ENCODE measurements around the gene FPR2. TPM values are rescaled to one million over a fixed set of nuclear protein-coding genes. Genes with fewer than 3 reads are reported as not detected.

The FPR2 gene
- total and polyA plus RNA-seq, 2 experiments from 2014 or later, result not detected

- no peaks in the 10 kb centered on the region for H3F3A ChIP-seq (replicated peaks; ENCODE audit: low read depth)
- no peak overlapping the region for H3K4me3 ChIP-seq
- no peak overlapping the region for H3K27ac ChIP-seq (ENCODE audit: low read depth)
- H3K79me2 ChIP-seq (replicated peaks; ENCODE audit: insufficient read depth), result no peaks in the 10 kb centered on the region
- ATAC-seq (no peak), DNase-seq (ENCODE audit: low spot score) (no peak)
- H3K4me2 ChIP-seq, result no peak overlapping the region
- no peaks in the 10 kb centered on the region for H3K4me1 ChIP-seq (ENCODE audit: insufficient read depth)
- no peak overlapping the region for H2AFZ ChIP-seq
- Mint-ChIP-seq H3K36me3 (ENCODE audit: low read depth) (peaks cover 23% of the 10 kb centered on the region), H3K4me3 (no peak overlapping the region), H3K9me3 (peaks cover 71% of the 10 kb centered on the region), H3K4me1 (no peaks in the 10 kb centered on the region), H3K27ac (no peak overlapping the region), H3K27me3 (ENCODE audit: insufficient read depth, low read depth, poor library complexity) (peaks cover 9% of the 10 kb centered on the region)
- TF ChIP-seq JUNB (IDR thresholded peaks at IDR 0.05; ENCODE audit: unreplicated experiment), result no peak
- no peak for TF ChIP-seq EZH2 (IDR thresholded peaks at IDR 0.05; ENCODE audit: low read depth, unreplicated experiment)
- TF ChIP-seq POLR2AphosphoS5 (IDR thresholded peaks at IDR 0.05; ENCODE audit: low read depth), result no peak
- no peak for TF ChIP-seq NANOG (IDR thresholded peaks at IDR 0.05; ENCODE audit: borderline replicate concordance)
- TF ChIP-seq STAT1 (IDR thresholded peaks at IDR 0.05; ENCODE audit: unreplicated experiment), result no peak
- TF ChIP-seq ZNF462 (CRISPR knock-in tag; IDR thresholded peaks at IDR 0.05), result no peak
- no peak for TF ChIP-seq CREB1 (CRISPR knock-in tag; IDR thresholded peaks at IDR 0.05; ENCODE audit: low read depth)
- TF ChIP-seq ETS1 (IDR thresholded peaks at IDR 0.05), result no peak
- no peak for TF ChIP-seq ZNF331 (CRISPR knock-in tag; IDR thresholded peaks at IDR 0.05; ENCODE audit: low read depth)
- no peak for TF ChIP-seq EZH2phosphoT487 (IDR thresholded peaks at IDR 0.05; ENCODE audit: unreplicated experiment)
- TF ChIP-seq ZNF114 (CRISPR knock-in tag; IDR thresholded peaks at IDR 0.05), result no peak
- no peak for TF ChIP-seq CTCF (conservative IDR thresholded peaks at IDR 0.05; ENCODE audit: low read depth in 2 of 2)
- no peak for TF ChIP-seq REST (IDR thresholded peaks at IDR 0.05; ENCODE audit: unreplicated experiment)
- no peaks in the 10 kb centered on the region for H3K36me3 ChIP-seq (ENCODE audit: insufficient read depth)
- peaks cover 5% of the 10 kb centered on the region; the same call in 1 of the 2 replicates for H3K9me2 ChIP-seq (ENCODE audit: insufficient read depth)
- H3K27me3 ChIP-seq (ENCODE audit: insufficient read depth), result no peaks in the 10 kb centered on the region
- H4K20me1 ChIP-seq (replicated peaks; ENCODE audit: insufficient read depth), result no peaks in the 10 kb centered on the region
Measured at GRCh38 chr19:51800473-51801244, 39.7 kb downstream of the FPR2 start.
